Measurements from ENCODE around the gene SPINT4. TPM values are rescaled to one million over a fixed set of nuclear protein-coding genes. Genes with fewer than 3 reads are reported as not detected.
"Not testable (repeated sequence)": the region's sequence is repeated elsewhere in the genome, so short reads cannot be mapped to it uniquely, and the experiment has no call there.

SPINT4 gene
- total RNA-seq (not detected), polyA plus RNA-seq (not detected)
- long read RNA-seq, donor 1, result 0 reads
- long read RNA-seq, donor 2, result 0 reads
- long read RNA-seq, donor 3, result 0 reads
- long read RNA-seq, donor 4, result 0 reads
- long read RNA-seq, donor 5, result 0 reads
- long read RNA-seq, donor 6, result 0 reads
- long read RNA-seq, donor 7, result 0 reads
- long read RNA-seq, donor 8, result 0 reads
- long read RNA-seq, donor 9, result 0 reads
- long read RNA-seq, donor 10, result 0 reads

GRCh38 chr20:45722047-45722446, at the start of gene SPINT4:
Gene SPINT4 (plus strand): TSS chr20:45722347. CDS start chr20:45722368, 21 bp downstream.
- 93% methylated on average over 1 of the region's 1 CpG for WGBS
- no peaks in the 10 kb centered on the region for H3K9me3 ChIP-seq (ENCODE audit: control insufficient read depth in 2 of 2, insufficient read depth in 1 of 2, low read length in 1 of 2)
- no peaks in the 10 kb centered on the region for H3K4me1 ChIP-seq (ENCODE audit: control insufficient read depth in 2 of 2, insufficient read depth in 2 of 2, low read length in 2 of 2)
- H3K36me3 ChIP-seq (ENCODE audit: control insufficient read depth in 2 of 2, insufficient read depth in 2 of 2, low read length in 1 of 2), result no peaks in the 10 kb centered on the region
- DNase-seq (ENCODE audit: low read depth in 6 of 9, low spot score in 9 of 9), result no peak
- no peak within 1 kb of the TSS for H3K27ac ChIP-seq (ENCODE audit: low read depth in 1 of 2, low read length in 1 of 2)
- H3K27me3 ChIP-seq (ENCODE audit: control insufficient read depth in 2 of 2, insufficient read depth in 1 of 2, low read length in 1 of 2), result no peaks in the 10 kb centered on the region
- no peak within 1 kb of the TSS for H3K4me3 ChIP-seq (ENCODE audit: low read length in 2 of 2)

GRCh38 chr20:45672765-45673164, 49.4 kb upstream of the SPINT4 start:
- Histone ChIP-seq H3K27ac (ENCODE audit: low read depth in 1 of 2, low read length in 1 of 2) (no peak overlapping the region), H3K4me1 (ENCODE audit: control insufficient read depth in 2 of 2, insufficient read depth in 2 of 2, low read length in 2 of 2) (no peaks in the 10 kb centered on the region), H3K4me3 (ENCODE audit: low read length in 2 of 2) (no peak overlapping the region), H3K27me3 (ENCODE audit: control insufficient read depth in 2 of 2, insufficient read depth in 1 of 2, low read length in 1 of 2) (no peaks in the 10 kb centered on the region), H3K36me3 (ENCODE audit: control insufficient read depth in 2 of 2, insufficient read depth in 2 of 2, low read length in 1 of 2) (no peaks in the 10 kb centered on the region), H3K9me3 (ENCODE audit: control insufficient read depth in 2 of 2, insufficient read depth in 1 of 2, low read length in 1 of 2) (no peaks in the 10 kb centered on the region)
- no peak for DNase-seq (ENCODE audit: low read depth in 6 of 9, low spot score in 9 of 9)

- Histone ChIP-seq H3K4me1 (ENCODE audit: control insufficient read depth in 2 of 2, insufficient read depth in 2 of 2, low read length in 2 of 2) (no peaks in the 10 kb centered on the region), H3K4me3 (ENCODE audit: low read length in 2 of 2) (no peak overlapping the region), H3K36me3 (ENCODE audit: control insufficient read depth in 2 of 2, insufficient read depth in 2 of 2, low read length in 1 of 2) (no peaks in the 10 kb centered on the region), H3K9me3 (ENCODE audit: control insufficient read depth in 2 of 2, insufficient read depth in 1 of 2, low read length in 1 of 2) (no peaks in the 10 kb centered on the region), H3K27ac (ENCODE audit: low read depth in 1 of 2, low read length in 1 of 2) (no peak overlapping the region), H3K27me3 (ENCODE audit: control insufficient read depth in 2 of 2, insufficient read depth in 1 of 2, low read length in 1 of 2) (no peaks in the 10 kb centered on the region)
- no peak for DNase-seq (ENCODE audit: low read depth in 6 of 9, low spot score in 9 of 9)
Measured at GRCh38 chr20:45679650-45680049, 42.5 kb upstream of the SPINT4 start.

- H3K27ac ChIP-seq (ENCODE audit: low read depth in 1 of 2, low read length in 1 of 2), result no peak overlapping the region
- no peaks in the 10 kb centered on the region for H3K36me3 ChIP-seq (ENCODE audit: control insufficient read depth in 2 of 2, insufficient read depth in 2 of 2, low read length in 1 of 2)
- H3K27me3 ChIP-seq (ENCODE audit: control insufficient read depth in 2 of 2, insufficient read depth in 1 of 2, low read length in 1 of 2), result no peaks in the 10 kb centered on the region
- H3K4me3 ChIP-seq (ENCODE audit: low read length in 2 of 2), result no peak overlapping the region
- no peaks in the 10 kb centered on the region for H3K9me3 ChIP-seq (ENCODE audit: control insufficient read depth in 2 of 2, insufficient read depth in 1 of 2, low read length in 1 of 2)
- 55% methylated on average over 3 of the region's 3 CpGs for WGBS
- H3K4me1 ChIP-seq (ENCODE audit: control insufficient read depth in 2 of 2, insufficient read depth in 2 of 2, low read length in 2 of 2), result no peaks in the 10 kb centered on the region
- no peak for DNase-seq (ENCODE audit: low read depth in 6 of 9, low spot score in 9 of 9)
Measured at GRCh38 chr20:45685896-45686295, 36.3 kb upstream of the SPINT4 start.

- DNase-seq (ENCODE audit: low read depth in 6 of 9, low spot score in 9 of 9); H3K36me3 ChIP-seq (ENCODE audit: control insufficient read depth in 2 of 2, insufficient read depth in 2 of 2, low read length in 1 of 2); H3K9me3 ChIP-seq (ENCODE audit: control insufficient read depth in 2 of 2, insufficient read depth in 1 of 2, low read length in 1 of 2); H3K4me3 ChIP-seq (ENCODE audit: low read length in 2 of 2); H3K27ac ChIP-seq (ENCODE audit: low read depth in 1 of 2, low read length in 1 of 2); H3K27me3 ChIP-seq (ENCODE audit: control insufficient read depth in 2 of 2, insufficient read depth in 1 of 2, low read length in 1 of 2); H3K4me1 ChIP-seq (ENCODE audit: control insufficient read depth in 2 of 2, insufficient read depth in 2 of 2, low read length in 2 of 2): not testable (repeated sequence)
- 96% methylated on average over 12 of the region's 12 CpGs for WGBS
Measured at GRCh38 chr20:45693346-45693745, 28.8 kb upstream of the SPINT4 start.

GRCh38 chr20:45695496-45695895, 26.7 kb upstream of the SPINT4 start:
- Histone ChIP-seq H3K4me1 (ENCODE audit: control insufficient read depth in 2 of 2, insufficient read depth in 2 of 2, low read length in 2 of 2) (no peaks in the 10 kb centered on the region), H3K4me3 (ENCODE audit: low read length in 2 of 2) (no peak overlapping the region), H3K27ac (ENCODE audit: low read depth in 1 of 2, low read length in 1 of 2) (no peak overlapping the region), H3K27me3 (ENCODE audit: control insufficient read depth in 2 of 2, insufficient read depth in 1 of 2, low read length in 1 of 2) (no peaks in the 10 kb centered on the region), H3K36me3 (ENCODE audit: control insufficient read depth in 2 of 2, insufficient read depth in 2 of 2, low read length in 1 of 2) (no peaks in the 10 kb centered on the region), H3K9me3 (ENCODE audit: control insufficient read depth in 2 of 2, insufficient read depth in 1 of 2, low read length in 1 of 2) (no peaks in the 10 kb centered on the region)
- WGBS, result 95% methylated on average over 2 of the region's 2 CpGs
- DNase-seq (ENCODE audit: low read depth in 6 of 9, low spot score in 9 of 9), result no peak

GRCh38 chr20:45701104-45701503, 21.0 kb upstream of the SPINT4 start:
- 78% methylated on average over 4 of the region's 4 CpGs for WGBS
- Histone ChIP-seq H3K27me3 (ENCODE audit: control insufficient read depth in 2 of 2, insufficient read depth in 1 of 2, low read length in 1 of 2) (no peaks in the 10 kb centered on the region), H3K4me1 (ENCODE audit: control insufficient read depth in 2 of 2, insufficient read depth in 2 of 2, low read length in 2 of 2) (no peaks in the 10 kb centered on the region), H3K36me3 (ENCODE audit: control insufficient read depth in 2 of 2, insufficient read depth in 2 of 2, low read length in 1 of 2) (no peaks in the 10 kb centered on the region), H3K9me3 (ENCODE audit: control insufficient read depth in 2 of 2, insufficient read depth in 1 of 2, low read length in 1 of 2) (no peaks in the 10 kb centered on the region), H3K27ac (ENCODE audit: low read depth in 1 of 2, low read length in 1 of 2) (no peak overlapping the region), H3K4me3 (ENCODE audit: low read length in 2 of 2) (no peak overlapping the region)
- DNase-seq (ENCODE audit: low read depth in 6 of 9, low spot score in 9 of 9), result no peak

GRCh38 chr20:45701873-45702272, 20.3 kb upstream of the SPINT4 start, which contains the start of gene WFDC13:
Gene WFDC13 (plus strand): TSS chr20:45702038. CDS start chr20:45702124, 86 bp downstream.
- H3K4me1 ChIP-seq (ENCODE audit: control insufficient read depth in 2 of 2, insufficient read depth in 2 of 2, low read length in 2 of 2), result no peaks in the 10 kb centered on the region
- H3K4me3 ChIP-seq (ENCODE audit: low read length in 2 of 2), result no peak within 1 kb of the TSS
- H3K36me3 ChIP-seq (ENCODE audit: control insufficient read depth in 2 of 2, insufficient read depth in 2 of 2, low read length in 1 of 2), result no peaks in the 10 kb centered on the region
- no peaks in the 10 kb centered on the region for H3K9me3 ChIP-seq (ENCODE audit: control insufficient read depth in 2 of 2, insufficient read depth in 1 of 2, low read length in 1 of 2)
- WGBS, result 87% methylated on average over 4 of the region's 4 CpGs
- H3K27me3 ChIP-seq (ENCODE audit: control insufficient read depth in 2 of 2, insufficient read depth in 1 of 2, low read length in 1 of 2), result no peaks in the 10 kb centered on the region
- no peak within 1 kb of the TSS for H3K27ac ChIP-seq (ENCODE audit: low read depth in 1 of 2, low read length in 1 of 2)
- no peak for DNase-seq (ENCODE audit: low read depth in 6 of 9, low spot score in 9 of 9)

- whole genome bisulfite sequencing, result 97% methylated on average over 1 of the region's 1 CpG
- H3K4me3 ChIP-seq (ENCODE audit: low read length in 2 of 2), result no peak within 1 kb of the TSS
- no peaks in the 10 kb centered on the region for H3K36me3 ChIP-seq (ENCODE audit: control insufficient read depth in 2 of 2, insufficient read depth in 2 of 2, low read length in 1 of 2)
- no peak for DNase-seq (ENCODE audit: low read depth in 6 of 9, low spot score in 9 of 9)
- H3K9me3 ChIP-seq (ENCODE audit: control insufficient read depth in 2 of 2, insufficient read depth in 1 of 2, low read length in 1 of 2), result no peaks in the 10 kb centered on the region
- H3K27ac ChIP-seq (ENCODE audit: low read depth in 1 of 2, low read length in 1 of 2), result no peak within 1 kb of the TSS
- H3K4me1 ChIP-seq (ENCODE audit: control insufficient read depth in 2 of 2, insufficient read depth in 2 of 2, low read length in 2 of 2), result no peaks in the 10 kb centered on the region
- H3K27me3 ChIP-seq (ENCODE audit: control insufficient read depth in 2 of 2, insufficient read depth in 1 of 2, low read length in 1 of 2), result no peaks in the 10 kb centered on the region
Measured at GRCh38 chr20:45704969-45705637, 17.0 kb upstream of the SPINT4 start, which contains the start of gene WFDC10B. Gene WFDC10B (minus strand): TSS chr20:45705019. CDS start chr20:45685992, 19,027 bp downstream.

All from thymus (tissue), 14 donors.